ENCODE results near the gene GRIK2. TPM values are rescaled to one million over a fixed set of nuclear protein-coding genes. Genes with fewer than 3 reads are reported as not detected.

GRIK2 gene
- total RNA-seq, 2 experiments from 2014 or later, result not detected

DNA sequence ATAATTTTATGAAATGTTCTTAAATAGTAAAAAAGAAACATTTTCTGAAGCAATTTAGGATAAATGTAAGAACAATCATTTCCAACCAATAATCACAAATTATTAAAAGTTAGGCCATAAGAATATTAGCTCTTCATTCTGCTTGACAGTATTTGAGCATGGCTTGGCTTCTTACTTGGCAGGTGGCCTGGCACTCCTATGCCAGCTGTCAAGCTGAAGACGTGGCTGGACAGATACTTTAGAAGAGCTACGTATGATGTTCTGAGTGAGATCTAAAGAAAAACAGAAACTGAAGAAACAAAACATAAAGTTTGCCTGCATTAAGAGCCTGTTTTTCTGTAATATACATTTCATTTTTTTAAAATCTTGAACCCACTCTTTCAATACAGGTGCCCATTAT lies 438.9 kb downstream of the GRIK2 start:
- TF ChIP-seq, protein P1, sequence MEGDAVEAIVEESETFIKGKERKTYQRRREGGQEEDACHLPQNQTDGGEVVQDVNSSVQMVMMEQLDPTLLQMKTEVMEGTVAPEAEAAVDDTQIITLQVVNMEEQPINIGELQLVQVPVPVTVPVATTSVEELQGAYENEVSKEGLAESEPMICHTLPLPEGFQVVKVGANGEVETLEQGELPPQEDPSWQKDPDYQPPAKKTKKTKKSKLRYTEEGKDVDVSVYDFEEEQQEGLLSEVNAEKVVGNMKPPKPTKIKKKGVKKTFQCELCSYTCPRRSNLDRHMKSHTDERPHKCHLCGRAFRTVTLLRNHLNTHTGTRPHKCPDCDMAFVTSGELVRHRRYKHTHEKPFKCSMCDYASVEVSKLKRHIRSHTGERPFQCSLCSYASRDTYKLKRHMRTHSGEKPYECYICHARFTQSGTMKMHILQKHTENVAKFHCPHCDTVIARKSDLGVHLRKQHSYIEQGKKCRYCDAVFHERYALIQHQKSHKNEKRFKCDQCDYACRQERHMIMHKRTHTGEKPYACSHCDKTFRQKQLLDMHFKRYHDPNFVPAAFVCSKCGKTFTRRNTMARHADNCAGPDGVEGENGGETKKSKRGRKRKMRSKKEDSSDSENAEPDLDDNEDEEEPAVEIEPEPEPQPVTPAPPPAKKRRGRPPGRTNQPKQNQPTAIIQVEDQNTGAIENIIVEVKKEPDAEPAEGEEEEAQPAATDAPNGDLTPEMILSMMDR (IDR thresholded peaks at IDR 0.05), result no peak
- CTCF ChIA-PET, result no interaction called here
- intact Hi-C loops (cut with micrococcal nuclease), result no loop called here
- Mint-ChIP-seq H3K27me3 (no peaks in the 10 kb centered on the region), H3K27ac (no peak overlapping the region), H3K9me3 (peaks cover 16% of the 10 kb centered on the region), H3K4me3 (no peak overlapping the region), H3K36me3 (ENCODE audit: low read depth) (no peaks in the 10 kb centered on the region), H3K4me1 (ENCODE audit: low read depth) (no peaks in the 10 kb centered on the region)
- POLR2A ChIA-PET, result no interaction called here
- ATAC-seq (no peak), DNase-seq (no peak)

DNA sequence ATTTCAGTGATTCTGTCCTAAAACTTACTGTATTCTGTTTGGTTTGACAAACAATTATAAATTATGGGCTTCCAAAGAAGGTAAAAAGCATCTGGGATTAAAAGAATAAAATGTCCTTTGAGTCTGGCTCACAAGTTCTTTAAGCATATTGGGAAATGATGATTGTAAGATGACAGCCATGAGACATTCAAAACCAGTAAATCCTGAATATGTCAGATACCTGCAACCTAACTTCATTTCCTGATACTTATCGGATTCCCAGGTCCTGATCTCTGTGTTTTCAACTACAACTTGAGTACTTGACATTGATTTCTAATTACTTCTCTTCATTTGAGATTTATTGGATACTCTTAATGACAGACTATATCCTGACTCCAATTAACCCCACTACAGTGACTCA lies 446.6 kb downstream of the GRIK2 start:
- intact Hi-C loops (cut with micrococcal nuclease), result no loop called here
- no peak for DNase-seq
- Mint-ChIP-seq H3K4me3 (no peak overlapping the region), H3K4me1 (ENCODE audit: low read depth) (no peaks in the 10 kb centered on the region), H3K36me3 (ENCODE audit: low read depth) (no peaks in the 10 kb centered on the region), H3K27ac (no peak overlapping the region), H3K27me3 (no peaks in the 10 kb centered on the region), H3K9me3 (peaks cover 4% of the 10 kb centered on the region)
- ChIA-PET CTCF (no interaction called here), POLR2A (no interaction called here)
- TF ChIP-seq, protein P1 (IDR thresholded peaks at IDR 0.05), result no peak
- ATAC-seq, result no peak

DNA sequence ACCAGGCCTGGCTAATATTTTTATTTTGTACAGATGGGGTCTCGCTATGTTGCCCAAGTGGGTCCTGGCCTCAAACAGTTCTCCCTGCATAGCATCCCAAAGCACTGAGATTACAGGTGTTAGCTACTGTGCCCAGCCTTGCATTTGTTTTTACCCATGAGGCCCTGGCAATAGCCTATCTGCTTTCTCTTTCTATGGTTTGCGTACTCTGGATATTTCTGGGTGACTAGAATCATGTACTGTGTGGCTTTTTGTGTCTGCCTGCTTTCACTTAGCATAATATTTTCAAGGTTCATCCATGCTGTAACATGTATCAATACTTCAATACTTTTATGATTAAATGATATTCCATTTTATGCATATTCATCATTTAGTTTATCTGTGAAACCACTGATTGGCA lies 451.7 kb downstream of the GRIK2 start:
- no peaks in the 10 kb centered on the region for H3K27me3 Mint-ChIP-seq
- DNase-seq (no peak), ATAC-seq (no peak)
- ChIA-PET POLR2A (no interaction called here), CTCF (no interaction called here)
- H3K4me3 Mint-ChIP-seq, result no peak overlapping the region
- H3K27ac Mint-ChIP-seq, result no peak overlapping the region
- intact Hi-C loops (cut with micrococcal nuclease), result no loop called here
- TF ChIP-seq, protein P1 (IDR thresholded peaks at IDR 0.05), result no peak
- H3K4me1 Mint-ChIP-seq (ENCODE audit: low read depth), result no peaks in the 10 kb centered on the region
- H3K36me3 Mint-ChIP-seq (ENCODE audit: low read depth), result no peaks in the 10 kb centered on the region
- peaks cover 2% of the 10 kb centered on the region for H3K9me3 Mint-ChIP-seq

DNA sequence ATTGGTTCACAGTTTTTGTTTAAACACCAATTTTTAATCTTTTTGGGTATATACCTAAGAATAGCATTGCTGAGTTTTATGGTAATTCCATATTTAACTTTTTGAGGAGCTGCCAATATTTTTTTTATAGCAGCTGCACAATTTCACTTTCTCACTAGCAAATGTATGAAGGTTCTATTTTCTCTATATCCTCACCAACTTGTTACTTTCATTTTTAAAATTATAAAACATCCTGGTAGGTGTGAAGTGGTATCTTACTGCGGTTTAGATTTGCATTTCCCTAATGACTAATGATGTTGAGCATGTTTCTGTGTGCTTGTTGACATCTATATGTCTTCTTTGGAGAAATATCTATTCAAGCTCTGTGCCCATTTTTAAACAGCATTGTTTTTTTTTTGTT lies 452.1 kb downstream of the GRIK2 start:
- no peak overlapping the region for H3K4me3 Mint-ChIP-seq
- H3K36me3 Mint-ChIP-seq (ENCODE audit: low read depth), result no peaks in the 10 kb centered on the region
- ChIA-PET POLR2A (no interaction called here), CTCF (no interaction called here)
- no peaks in the 10 kb centered on the region for H3K27me3 Mint-ChIP-seq
- peaks cover 2% of the 10 kb centered on the region for H3K9me3 Mint-ChIP-seq
- DNase-seq, result no peak
- TF ChIP-seq, protein P1 (IDR thresholded peaks at IDR 0.05), result no peak
- no peak overlapping the region for H3K27ac Mint-ChIP-seq
- intact Hi-C loops (cut with micrococcal nuclease), result no loop called here
- H3K4me1 Mint-ChIP-seq (ENCODE audit: low read depth), result no peaks in the 10 kb centered on the region
- no peak for ATAC-seq

DNA sequence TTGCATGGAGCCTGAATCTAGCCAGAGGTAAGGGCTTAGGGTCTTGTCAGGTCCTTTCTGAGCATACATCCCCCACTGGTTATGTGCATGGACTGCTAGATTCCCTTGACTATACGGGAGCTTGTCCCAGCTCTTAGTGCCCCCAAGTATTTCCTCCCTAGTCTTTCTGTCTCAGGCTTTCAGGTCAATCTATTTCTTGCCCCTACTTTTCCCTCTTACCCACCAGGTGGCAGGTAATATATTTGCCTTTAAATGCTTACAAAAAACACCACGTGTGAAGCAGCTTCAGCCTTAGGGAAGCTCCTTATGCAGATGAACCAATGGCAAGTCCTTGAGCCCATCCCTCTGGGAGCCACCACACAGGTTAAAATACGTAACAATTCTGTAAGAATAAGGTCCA lies 454.2 kb downstream of the GRIK2 start:
- TF ChIP-seq, protein P1 (IDR thresholded peaks at IDR 0.05), result no peak
- Mint-ChIP-seq H3K36me3 (ENCODE audit: low read depth) (no peaks in the 10 kb centered on the region), H3K27ac (no peak overlapping the region), H3K4me3 (no peak overlapping the region), H3K27me3 (no peaks in the 10 kb centered on the region), H3K9me3 (peaks cover 2% of the 10 kb centered on the region), H3K4me1 (ENCODE audit: low read depth) (no peaks in the 10 kb centered on the region)
- CTCF ChIA-PET, result no interaction called here
- intact Hi-C loops (cut with micrococcal nuclease), result no loop called here
- DNase-seq, result no peak
- ATAC-seq, result no peak
- POLR2A ChIA-PET, result no interaction called here
